GM23338 (cell line): ENCODE results near the gene ULK3. TPM values are rescaled to one million over a fixed set of nuclear protein-coding genes. Genes with fewer than 3 reads are reported as not detected.

Experiments
- ATAC-seq: fragments of 200-7000 bp; cut with Tn5 transposase; 3 replicates; pipeline ENCODE4 v1.9.1; 2020
- DNase-seq: peaks from one replicate; pipeline ENCODE4 v3.0.0-alpha.2; 2015; ENCODE audit warnings: low spot score
- H2AFZ ChIP-seq: fragments of 200-600 bp; sonication (generic); 2 replicates; pipeline ENCODE4 v1.8.0; 2016; ENCODE audit warnings: antibody characterized with exemption, mild to moderate bottlenecking, moderate library complexity
- H3F3A ChIP-seq: fragments of 200-600 bp; sonication (generic); replicated peaks from 2 replicates; pipeline ENCODE4 v1.8.0; 2017; ENCODE audit warnings: antibody characterized with exemption, mixed run types, low read depth
- H3K27ac ChIP-seq: fragments of 200-600 bp; sonication (generic); 2 replicates; pipeline ENCODE4 v1.6.1; 2016; ENCODE audit warnings: low read depth
- H3K27me3 ChIP-seq: fragments of 200-600 bp; sonication (generic); 2 replicates; pipeline ENCODE4 v1.8.0; 2016; ENCODE audit warnings: mild to moderate bottlenecking, mixed run types, moderate library complexity; ENCODE audit not compliant: insufficient read depth
- H3K36me3 ChIP-seq: fragments of 200-600 bp; sonication (generic); 2 replicates; pipeline ENCODE4 v1.8.0; 2016; ENCODE audit warnings: mild to moderate bottlenecking; ENCODE audit not compliant: insufficient read depth
- H3K4me1 ChIP-seq: fragments of 200-600 bp; sonication (generic); 2 replicates; pipeline ENCODE4 v1.8.0; 2016; ENCODE audit warnings: mild to moderate bottlenecking, moderate library complexity; ENCODE audit not compliant: insufficient read depth
- H3K4me2 ChIP-seq: fragments of 200-600 bp; sonication (generic); 2 replicates; pipeline ENCODE4 v1.7.1; 2017; ENCODE audit warnings: mixed run types
- H3K4me3 ChIP-seq: fragments of 200-600 bp; sonication (generic); 2 replicates; pipeline ENCODE4 v1.6.1; 2016; ENCODE audit warnings: mixed run types
- H3K79me2 ChIP-seq: fragments of 200-600 bp; sonication (generic); replicated peaks from 2 replicates; pipeline ENCODE4 v1.8.0; 2017; ENCODE audit warnings: mild to moderate bottlenecking; ENCODE audit not compliant: insufficient read depth
- H3K9me2 ChIP-seq: fragments of 200-600 bp; sonication (generic); 2 replicates; pipeline ENCODE4 v1.8.0; 2017; ENCODE audit not compliant: insufficient read depth
- H4K20me1 ChIP-seq: fragments of 200-600 bp; sonication (generic); replicated peaks from 2 replicates; pipeline ENCODE4 v1.8.0; 2017; ENCODE audit warnings: mild to moderate bottlenecking; ENCODE audit not compliant: insufficient read depth
- H3K27ac Mint-ChIP-seq: 2 replicates; pipeline ENCODE4 v1.8.0; 2020; ENCODE audit warnings: inconsistent platforms, mild to moderate bottlenecking, moderate library complexity, mixed read lengths
- H3K27me3 Mint-ChIP-seq: 3 replicates; pipeline ENCODE4 v1.8.0; 2022; ENCODE audit warnings: low read depth, mild to moderate bottlenecking, moderate library complexity, mixed read lengths, inconsistent platforms; ENCODE audit not compliant: insufficient read depth, poor library complexity
- H3K36me3 Mint-ChIP-seq: 3 replicates; pipeline ENCODE4 v1.8.0; 2021; ENCODE audit warnings: low read depth, mild to moderate bottlenecking, inconsistent platforms, moderate library complexity, mixed read lengths
- H3K4me1 Mint-ChIP-seq: 3 replicates; pipeline ENCODE4 v1.8.0; 2020; ENCODE audit warnings: mild to moderate bottlenecking, inconsistent platforms, mixed read lengths
- H3K4me3 Mint-ChIP-seq: 3 replicates; pipeline ENCODE4 v1.8.0; 2021; ENCODE audit warnings: moderate library complexity, mild to moderate bottlenecking, inconsistent platforms, mixed read lengths
- H3K9me3 Mint-ChIP-seq: 3 replicates; pipeline ENCODE4 v1.8.0; 2020; ENCODE audit warnings: moderate library complexity, mild to moderate bottlenecking, inconsistent platforms, mixed read lengths
- EZH2phosphoT487 ChIP-seq: fragments of 200-600 bp; sonication (generic); IDR thresholded peaks from one replicate; pipeline ENCODE4 v1.8.1; 2018; ENCODE audit warnings: antibody characterized with exemption; ENCODE audit not compliant: unreplicated experiment
- JUNB ChIP-seq: IDR thresholded peaks from one replicate; pipeline ENCODE4 v1.6.1; 2016; ENCODE audit warnings: antibody characterized with exemption; ENCODE audit not compliant: unreplicated experiment
- NANOG ChIP-seq: IDR thresholded peaks from 2 replicates; pipeline ENCODE4 v1.6.1; 2016; ENCODE audit warnings: antibody characterized with exemption, borderline replicate concordance
- STAT1 ChIP-seq: IDR thresholded peaks from one replicate; pipeline ENCODE4 v1.6.1; 2016; ENCODE audit warnings: antibody characterized with exemption; ENCODE audit not compliant: unreplicated experiment
- ZNF331 ChIP-seq: fragments of 250-450 bp; sonication (Bioruptor Pico); IDR thresholded peaks from 2 replicates; pipeline ENCODE4 v1.5.0; 2020; ENCODE audit warnings: low read depth, mild to moderate bottlenecking, moderate library complexity
- polyA plus RNA-seq: library from polyadenylated mRNA; unstranded; fragments of >200 nt; fragmentation: Nextera tagmentation; extraction: Ambion mirVana; gene quantifications from 2 replicates; pipeline ENCODE4 v1.2.1, GENCODE V29; 2016
- total RNA-seq: library from RNA; depleted of rRNA; stranded (reverse); fragments of >200 nt; shearing (Covaris generic); gene quantifications from 2 replicates; pipeline ENCODE4 v1.2.3, GENCODE V29; 2014
- TF ChIP-seq, protein P1 (sequence below): IDR thresholded peaks from 2 replicates; pipeline ENCODE4 v1.6.1; 2016; ENCODE audit warnings: antibody characterized with exemption
- TF ChIP-seq, protein P2 (sequence below): IDR thresholded peaks from one replicate; pipeline ENCODE4 v1.6.1; 2018; ENCODE audit warnings: antibody characterized with exemption; ENCODE audit not compliant: unreplicated experiment
- TF ChIP-seq, protein P3 (sequence below): fragments of 250-450 bp; sonication (Bioruptor Pico); IDR thresholded peaks from 2 replicates; pipeline ENCODE4 v1.5.0; 2020; ENCODE audit warnings: mild to moderate bottlenecking, moderate library complexity

The ULK3 gene
- total and polyA plus RNA-seq, 2 experiments from 2014 or later, result 20.3 to 35.4 TPM

- Histone ChIP-seq H3K4me3 (no peak overlapping the region), H3K9me2 (no peaks in the 10 kb centered on the region), H3K79me2 (no peaks in the 10 kb centered on the region), H3K27ac (no peak overlapping the region), H3K36me3 (no peaks in the 10 kb centered on the region), H3F3A (no peaks in the 10 kb centered on the region), H3K4me2 (no peak overlapping the region), H3K27me3 (no peaks in the 10 kb centered on the region), H4K20me1 (no peaks in the 10 kb centered on the region), H3K4me1 (peaks cover 5% of the 10 kb centered on the region; the same call in 1 of the 2 replicates), H2AFZ (no peak overlapping the region)
- Mint-ChIP-seq H3K27ac (no peak overlapping the region), H3K36me3 (peaks cover 5% of the 10 kb centered on the region; the same call in 2 of the 3 replicates), H3K27me3 (peaks cover 6% of the 10 kb centered on the region), H3K9me3 (peaks cover 18% of the 10 kb centered on the region), H3K4me3 (no peak overlapping the region; the same call in 2 of the 3 replicates), H3K4me1 (peaks cover 3% of the 10 kb centered on the region; the same call in 1 of the 3 replicates)
- ATAC-seq (no peak), DNase-seq (no peak)
- TF ChIP-seq ZNF331 (no peak), EZH2phosphoT487 (no peak), STAT1 (no peak), NANOG (no peak), JUNB (no peak)
- TF ChIP-seq, protein P1, sequence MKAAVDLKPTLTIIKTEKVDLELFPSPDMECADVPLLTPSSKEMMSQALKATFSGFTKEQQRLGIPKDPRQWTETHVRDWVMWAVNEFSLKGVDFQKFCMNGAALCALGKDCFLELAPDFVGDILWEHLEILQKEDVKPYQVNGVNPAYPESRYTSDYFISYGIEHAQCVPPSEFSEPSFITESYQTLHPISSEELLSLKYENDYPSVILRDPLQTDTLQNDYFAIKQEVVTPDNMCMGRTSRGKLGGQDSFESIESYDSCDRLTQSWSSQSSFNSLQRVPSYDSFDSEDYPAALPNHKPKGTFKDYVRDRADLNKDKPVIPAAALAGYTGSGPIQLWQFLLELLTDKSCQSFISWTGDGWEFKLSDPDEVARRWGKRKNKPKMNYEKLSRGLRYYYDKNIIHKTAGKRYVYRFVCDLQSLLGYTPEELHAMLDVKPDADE, result no peak
- TF ChIP-seq, protein P2, sequence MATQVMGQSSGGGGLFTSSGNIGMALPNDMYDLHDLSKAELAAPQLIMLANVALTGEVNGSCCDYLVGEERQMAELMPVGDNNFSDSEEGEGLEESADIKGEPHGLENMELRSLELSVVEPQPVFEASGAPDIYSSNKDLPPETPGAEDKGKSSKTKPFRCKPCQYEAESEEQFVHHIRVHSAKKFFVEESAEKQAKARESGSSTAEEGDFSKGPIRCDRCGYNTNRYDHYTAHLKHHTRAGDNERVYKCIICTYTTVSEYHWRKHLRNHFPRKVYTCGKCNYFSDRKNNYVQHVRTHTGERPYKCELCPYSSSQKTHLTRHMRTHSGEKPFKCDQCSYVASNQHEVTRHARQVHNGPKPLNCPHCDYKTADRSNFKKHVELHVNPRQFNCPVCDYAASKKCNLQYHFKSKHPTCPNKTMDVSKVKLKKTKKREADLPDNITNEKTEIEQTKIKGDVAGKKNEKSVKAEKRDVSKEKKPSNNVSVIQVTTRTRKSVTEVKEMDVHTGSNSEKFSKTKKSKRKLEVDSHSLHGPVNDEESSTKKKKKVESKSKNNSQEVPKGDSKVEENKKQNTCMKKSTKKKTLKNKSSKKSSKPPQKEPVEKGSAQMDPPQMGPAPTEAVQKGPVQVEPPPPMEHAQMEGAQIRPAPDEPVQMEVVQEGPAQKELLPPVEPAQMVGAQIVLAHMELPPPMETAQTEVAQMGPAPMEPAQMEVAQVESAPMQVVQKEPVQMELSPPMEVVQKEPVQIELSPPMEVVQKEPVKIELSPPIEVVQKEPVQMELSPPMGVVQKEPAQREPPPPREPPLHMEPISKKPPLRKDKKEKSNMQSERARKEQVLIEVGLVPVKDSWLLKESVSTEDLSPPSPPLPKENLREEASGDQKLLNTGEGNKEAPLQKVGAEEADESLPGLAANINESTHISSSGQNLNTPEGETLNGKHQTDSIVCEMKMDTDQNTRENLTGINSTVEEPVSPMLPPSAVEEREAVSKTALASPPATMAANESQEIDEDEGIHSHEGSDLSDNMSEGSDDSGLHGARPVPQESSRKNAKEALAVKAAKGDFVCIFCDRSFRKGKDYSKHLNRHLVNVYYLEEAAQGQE, result no peak
- TF ChIP-seq, protein P3, sequence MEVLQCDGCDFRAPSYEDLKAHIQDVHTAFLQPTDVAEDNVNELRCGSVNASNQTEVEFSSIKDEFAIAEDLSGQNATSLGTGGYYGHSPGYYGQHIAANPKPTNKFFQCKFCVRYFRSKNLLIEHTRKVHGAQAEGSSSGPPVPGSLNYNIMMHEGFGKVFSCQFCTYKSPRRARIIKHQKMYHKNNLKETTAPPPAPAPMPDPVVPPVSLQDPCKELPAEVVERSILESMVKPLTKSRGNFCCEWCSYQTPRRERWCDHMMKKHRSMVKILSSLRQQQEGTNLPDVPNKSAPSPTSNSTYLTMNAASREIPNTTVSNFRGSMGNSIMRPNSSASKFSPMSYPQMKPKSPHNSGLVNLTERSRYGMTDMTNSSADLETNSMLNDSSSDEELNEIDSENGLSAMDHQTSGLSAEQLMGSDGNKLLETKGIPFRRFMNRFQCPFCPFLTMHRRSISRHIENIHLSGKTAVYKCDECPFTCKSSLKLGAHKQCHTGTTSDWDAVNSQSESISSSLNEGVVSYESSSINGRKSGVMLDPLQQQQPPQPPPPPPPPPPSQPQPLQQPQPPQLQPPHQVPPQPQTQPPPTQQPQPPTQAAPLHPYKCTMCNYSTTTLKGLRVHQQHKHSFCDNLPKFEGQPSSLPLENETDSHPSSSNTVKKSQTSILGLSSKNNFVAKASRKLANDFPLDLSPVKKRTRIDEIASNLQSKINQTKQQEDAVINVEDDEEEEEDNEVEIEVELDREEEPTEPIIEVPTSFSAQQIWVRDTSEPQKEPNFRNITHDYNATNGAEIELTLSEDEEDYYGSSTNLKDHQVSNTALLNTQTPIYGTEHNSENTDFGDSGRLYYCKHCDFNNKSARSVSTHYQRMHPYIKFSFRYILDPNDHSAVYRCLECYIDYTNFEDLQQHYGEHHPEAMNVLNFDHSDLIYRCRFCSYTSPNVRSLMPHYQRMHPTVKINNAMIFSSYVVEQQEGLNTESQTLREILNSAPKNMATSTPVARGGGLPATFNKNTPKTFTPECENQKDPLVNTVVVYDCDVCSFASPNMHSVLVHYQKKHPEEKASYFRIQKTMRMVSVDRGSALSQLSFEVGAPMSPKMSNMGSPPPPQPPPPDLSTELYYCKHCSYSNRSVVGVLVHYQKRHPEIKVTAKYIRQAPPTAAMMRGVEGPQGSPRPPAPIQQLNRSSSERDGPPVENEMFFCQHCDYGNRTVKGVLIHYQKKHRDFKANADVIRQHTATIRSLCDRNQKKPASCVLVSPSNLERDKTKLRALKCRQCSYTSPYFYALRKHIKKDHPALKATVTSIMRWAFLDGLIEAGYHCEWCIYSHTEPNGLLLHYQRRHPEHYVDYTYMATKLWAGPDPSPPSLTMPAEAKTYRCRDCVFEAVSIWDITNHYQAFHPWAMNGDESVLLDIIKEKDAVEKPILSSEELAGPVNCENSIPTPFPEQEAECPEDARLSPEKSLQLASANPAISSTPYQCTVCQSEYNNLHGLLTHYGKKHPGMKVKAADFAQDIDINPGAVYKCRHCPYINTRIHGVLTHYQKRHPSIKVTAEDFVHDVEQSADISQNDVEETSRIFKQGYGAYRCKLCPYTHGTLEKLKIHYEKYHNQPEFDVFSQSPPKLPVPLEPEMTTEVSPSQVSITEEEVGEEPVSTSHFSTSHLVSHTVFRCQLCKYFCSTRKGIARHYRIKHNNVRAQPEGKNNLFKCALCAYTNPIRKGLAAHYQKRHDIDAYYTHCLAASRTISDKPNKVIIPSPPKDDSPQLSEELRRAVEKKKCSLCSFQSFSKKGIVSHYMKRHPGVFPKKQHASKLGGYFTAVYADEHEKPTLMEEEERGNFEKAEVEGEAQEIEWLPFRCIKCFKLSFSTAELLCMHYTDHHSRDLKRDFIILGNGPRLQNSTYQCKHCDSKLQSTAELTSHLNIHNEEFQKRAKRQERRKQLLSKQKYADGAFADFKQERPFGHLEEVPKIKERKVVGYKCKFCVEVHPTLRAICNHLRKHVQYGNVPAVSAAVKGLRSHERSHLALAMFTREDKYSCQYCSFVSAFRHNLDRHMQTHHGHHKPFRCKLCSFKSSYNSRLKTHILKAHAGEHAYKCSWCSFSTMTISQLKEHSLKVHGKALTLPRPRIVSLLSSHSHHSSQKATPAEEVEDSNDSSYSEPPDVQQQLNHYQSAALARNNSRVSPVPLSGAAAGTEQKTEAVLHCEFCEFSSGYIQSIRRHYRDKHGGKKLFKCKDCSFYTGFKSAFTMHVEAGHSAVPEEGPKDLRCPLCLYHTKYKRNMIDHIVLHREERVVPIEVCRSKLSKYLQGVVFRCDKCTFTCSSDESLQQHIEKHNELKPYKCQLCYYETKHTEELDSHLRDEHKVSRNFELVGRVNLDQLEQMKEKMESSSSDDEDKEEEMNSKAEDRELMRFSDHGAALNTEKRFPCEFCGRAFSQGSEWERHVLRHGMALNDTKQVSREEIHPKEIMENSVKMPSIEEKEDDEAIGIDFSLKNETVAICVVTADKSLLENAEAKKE (CRISPR knock-in tag), result no peak
Observed at GRCh38 chr15:74884428-74885223, 41.7 kb upstream of the ULK3 start.
